NCI-H2107 (cell line): ENCODE measurements around the gene TBXA2R.
"Not testable (repeated sequence)": the region's sequence is repeated elsewhere in the genome, so short reads cannot be mapped to it uniquely, and the experiment has no call there.

Source experiments
- DNase-seq: peaks from one replicate; lab custom pipeline; 2025; lab: John Stamatoyannopoulos, UW

The TBXA2R gene

GRCh38 chr19:3606690-3607289, at the start of gene TBXA2R:
Gene TBXA2R, minus strand, starts transcription at chr19:3606875. Its CDS starts 6,241 bp downstream, at chr19:3600634.
- no peak for DNase-seq

DNA sequence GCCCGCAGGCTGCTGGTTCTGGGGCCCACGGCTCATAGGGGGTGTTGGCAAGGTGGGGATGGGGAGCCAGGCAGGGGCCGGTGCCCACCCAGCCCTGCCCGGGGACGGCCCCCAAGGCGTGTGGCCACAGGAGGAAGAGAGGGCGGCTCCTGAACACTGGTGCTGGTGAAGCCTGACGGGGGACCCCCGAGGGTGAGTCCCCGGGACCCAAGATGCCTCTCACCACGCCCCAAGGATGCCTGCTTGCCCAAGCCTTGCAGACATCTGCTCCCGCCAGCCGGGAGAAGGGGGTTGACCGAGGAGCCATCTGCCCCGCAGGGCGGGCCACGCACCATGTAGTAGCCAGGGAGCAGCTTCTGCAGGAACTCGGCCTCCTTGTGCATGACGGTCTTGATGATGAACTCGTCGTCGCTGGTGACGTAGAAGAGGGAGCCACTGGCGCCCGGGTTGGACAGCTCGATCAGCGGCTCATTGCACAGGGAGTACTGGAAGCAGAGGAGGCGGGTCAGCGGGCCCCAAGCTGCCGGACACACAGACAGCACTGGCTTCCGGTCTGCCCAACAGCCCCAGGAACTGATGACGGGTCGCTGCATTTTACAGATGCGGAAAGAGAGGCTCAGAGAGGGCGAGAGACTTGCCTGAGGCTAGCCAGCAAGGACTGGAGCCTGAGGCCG, 49.5 kb upstream of the TBXA2R start:
- DNase-seq: no peak

GRCh38 chr19:3655402-3656072, 48.9 kb upstream of the TBXA2R start:
- DNase-seq: no peak

GRCh38 chr19:3653865-3654513, 47.3 kb upstream of the TBXA2R start:
- DNase-seq: no peak

- DNase-seq: no peak
These were observed 46.6 kb upstream of the TBXA2R start for GRCh38 chr19:3653081-3653795.

GRCh38 chr19:3652422-3652821, 45.7 kb upstream of the TBXA2R start:
- DNase-seq: no peak

- no peak for DNase-seq
These were observed 45.0 kb upstream of the TBXA2R start for GRCh38 chr19:3651684-3652083.

DNA sequence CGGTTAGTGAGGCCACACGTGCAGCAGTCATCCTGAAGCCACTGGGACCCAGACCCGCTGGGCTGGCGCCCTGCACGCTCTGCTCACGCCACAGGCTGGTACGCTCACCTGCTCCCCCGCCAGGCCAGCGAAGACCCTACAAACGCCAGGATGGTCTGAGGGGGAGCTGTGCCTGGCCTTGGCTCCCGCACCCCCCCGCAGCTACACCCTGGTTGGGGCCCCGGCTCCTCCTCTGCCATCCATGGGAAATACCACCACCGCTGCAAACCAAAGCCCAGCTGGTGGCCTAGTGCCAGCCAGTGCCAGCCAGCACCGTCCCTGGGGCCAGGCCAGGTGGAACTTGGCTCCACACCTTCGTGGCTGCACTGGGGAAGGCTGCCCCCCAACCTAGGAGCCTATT, 43.2 kb upstream of the TBXA2R start:
- DNase-seq: no peak

DNA sequence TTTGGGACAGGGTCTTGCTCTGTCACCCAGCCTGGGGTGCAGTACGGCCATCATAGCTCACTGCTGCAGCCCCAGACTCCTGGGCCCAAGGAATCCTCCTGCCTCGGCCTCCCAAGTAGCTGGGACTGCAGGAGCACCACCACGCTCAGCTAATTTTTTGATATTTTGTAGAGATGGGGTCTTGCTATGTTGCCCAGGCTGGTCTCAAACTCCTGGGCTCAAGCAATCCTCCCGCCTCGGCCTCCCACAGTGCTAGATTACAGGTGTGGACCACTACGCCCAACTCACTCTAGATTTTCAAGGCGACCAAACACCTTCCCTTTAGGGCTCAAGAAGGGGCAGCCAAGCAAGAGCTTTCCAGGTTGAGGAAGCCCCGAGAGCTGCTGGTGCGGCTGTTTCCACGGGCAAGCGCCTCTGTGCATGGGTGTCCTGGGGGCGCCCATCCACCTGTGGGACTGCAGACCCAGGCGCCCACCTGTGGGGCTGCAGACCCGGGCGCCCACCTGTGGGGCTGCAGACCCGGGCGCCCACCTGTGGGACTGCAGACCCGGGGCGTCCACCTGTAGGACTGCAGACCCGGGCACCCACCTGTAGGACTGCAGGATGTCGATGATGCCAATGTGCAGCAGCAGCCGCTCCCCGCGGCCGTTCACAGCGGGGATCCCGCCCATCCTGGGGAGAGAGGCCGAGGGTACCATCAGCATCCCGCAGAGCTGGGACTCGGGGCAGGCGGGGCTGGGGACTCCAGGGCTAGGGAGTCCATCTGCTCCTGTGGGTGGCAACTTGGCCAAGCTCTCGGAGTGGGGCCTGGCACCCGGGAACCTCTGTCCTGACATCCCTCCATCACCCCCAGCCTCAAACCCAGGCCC, 41.6 kb upstream of the TBXA2R start:
- DNase-seq: no peak

DNA sequence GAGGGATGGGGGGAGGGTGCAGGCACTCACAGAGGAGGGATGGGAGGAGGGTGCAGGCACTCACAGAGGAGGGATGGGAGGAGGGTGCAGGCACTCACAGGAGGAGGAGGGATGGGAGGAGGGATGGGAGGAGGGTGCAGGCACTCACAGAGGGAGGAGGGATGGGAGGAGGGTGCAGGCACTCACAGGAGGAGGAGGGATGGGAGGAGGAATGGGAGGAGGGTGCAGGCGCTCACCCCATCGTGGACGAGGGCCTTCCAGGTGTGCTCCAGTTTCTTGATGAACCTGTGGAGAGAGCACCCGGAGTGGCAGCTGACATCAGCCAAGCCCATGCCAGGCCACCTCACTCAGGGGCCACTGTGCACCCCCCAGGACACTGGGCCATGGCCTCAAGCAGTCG, 40.4 kb upstream of the TBXA2R start:
- not testable (repeated sequence) for DNase-seq

DNA sequence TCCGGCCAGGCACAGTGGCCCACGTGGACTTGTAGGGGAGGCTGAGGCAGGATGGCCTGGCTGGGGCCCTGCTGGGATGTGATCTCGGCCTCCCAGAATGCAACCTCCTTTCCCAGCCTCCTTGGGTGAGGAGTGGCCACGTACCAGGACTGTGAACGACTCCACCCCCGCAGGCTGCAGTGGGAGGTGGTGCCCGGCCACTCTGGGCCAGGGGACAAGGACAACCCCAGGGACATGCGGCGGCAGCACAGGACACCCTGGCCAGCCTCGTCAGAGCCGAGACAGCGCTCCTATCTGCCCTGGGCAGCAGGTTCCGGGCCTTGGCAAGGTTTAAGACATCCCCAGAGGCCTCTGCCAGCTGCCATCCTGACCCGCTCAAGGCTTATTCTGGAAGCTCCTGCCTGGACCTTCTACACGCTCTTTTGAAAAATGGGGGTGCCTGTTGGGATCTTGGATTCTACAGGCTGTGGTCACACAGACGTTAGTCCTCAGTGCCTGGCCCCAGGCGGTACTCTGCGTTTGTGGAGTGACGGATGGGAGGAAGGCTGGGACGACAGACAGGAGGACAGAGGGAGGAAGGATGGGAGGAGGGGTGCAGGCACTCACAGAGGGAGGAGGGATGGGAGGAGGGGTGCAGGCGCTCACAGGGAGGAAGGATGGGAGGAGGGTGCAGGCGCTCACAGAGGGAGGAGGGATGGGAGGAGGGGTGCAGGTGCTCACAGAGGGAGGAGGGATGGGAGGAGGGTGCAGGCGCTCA, 39.8 kb upstream of the TBXA2R start:
- DNase-seq: no peak

DNA sequence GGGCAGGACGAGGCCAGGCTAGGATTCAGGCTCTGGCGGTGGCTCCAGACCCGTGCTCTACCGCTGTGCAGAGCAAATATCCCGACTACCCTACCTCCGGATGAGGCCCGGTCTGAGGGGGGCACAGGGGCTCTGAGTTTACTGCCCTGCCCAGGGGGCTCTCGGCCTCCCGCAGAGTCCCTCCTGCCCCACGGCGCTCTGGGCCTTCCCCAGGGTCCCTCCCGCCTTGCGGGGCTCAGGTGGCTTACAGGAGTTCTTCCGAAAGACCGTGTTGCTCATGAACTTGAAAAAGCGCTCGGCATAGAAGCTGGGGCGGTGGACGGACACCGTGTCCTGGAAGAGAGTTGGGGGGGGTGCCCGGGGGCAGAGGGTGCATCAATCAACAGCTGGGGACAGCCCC, 39.1 kb upstream of the TBXA2R start:
- no peak for DNase-seq

DNA sequence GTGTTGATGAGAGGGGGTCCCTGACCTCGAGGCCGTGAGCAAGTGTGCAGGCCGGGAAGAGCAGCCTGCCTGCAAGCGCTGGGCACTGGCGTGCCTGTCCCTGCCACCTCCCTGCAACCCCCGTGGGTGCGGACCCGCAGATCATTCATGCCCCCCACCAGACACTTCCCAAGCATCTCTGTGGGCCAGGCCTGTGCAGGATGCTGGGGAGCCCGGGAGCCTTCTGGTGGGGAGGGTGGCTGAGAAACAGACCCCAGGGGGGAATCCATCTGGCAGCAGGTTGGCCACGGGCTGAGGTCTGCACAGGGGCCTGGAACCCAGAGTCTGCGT, 38.4 kb upstream of the TBXA2R start:
- DNase-seq: no peak

DNA sequence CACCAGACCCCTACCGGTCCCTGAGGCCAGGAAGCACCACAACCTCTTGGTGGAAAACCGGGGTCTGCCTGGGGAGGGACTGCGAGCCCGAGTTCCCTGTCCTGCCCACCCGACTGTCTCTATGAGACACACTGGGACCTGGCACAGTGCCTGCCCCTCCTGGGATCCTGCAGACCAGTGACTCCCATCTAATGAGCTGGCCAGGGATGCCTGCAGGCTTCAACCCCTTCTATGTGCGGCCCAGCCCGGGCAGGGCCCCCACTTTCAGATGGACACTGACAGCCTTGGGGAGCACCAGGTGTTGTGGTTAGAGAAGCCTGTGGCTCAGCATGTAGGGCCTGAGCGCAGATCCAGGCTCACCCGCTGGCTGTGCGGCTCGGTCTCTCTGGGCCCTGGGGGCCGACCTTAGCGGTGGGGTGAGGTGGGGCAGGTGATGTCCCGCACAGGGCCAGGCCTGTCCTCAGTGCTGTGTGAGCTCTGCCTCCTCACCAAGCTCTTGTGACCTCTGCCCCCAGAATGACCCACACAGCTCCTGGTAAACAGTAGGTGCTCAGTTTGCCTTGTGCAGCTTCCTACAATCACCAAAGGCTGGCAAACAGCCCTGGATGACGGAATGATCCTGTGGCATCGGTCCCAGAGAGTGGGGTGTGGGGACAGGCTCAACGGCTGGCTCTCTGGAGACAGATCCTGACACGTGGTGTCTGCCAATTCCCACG, 37.8 kb upstream of the TBXA2R start:
- DNase-seq: no peak

DNA sequence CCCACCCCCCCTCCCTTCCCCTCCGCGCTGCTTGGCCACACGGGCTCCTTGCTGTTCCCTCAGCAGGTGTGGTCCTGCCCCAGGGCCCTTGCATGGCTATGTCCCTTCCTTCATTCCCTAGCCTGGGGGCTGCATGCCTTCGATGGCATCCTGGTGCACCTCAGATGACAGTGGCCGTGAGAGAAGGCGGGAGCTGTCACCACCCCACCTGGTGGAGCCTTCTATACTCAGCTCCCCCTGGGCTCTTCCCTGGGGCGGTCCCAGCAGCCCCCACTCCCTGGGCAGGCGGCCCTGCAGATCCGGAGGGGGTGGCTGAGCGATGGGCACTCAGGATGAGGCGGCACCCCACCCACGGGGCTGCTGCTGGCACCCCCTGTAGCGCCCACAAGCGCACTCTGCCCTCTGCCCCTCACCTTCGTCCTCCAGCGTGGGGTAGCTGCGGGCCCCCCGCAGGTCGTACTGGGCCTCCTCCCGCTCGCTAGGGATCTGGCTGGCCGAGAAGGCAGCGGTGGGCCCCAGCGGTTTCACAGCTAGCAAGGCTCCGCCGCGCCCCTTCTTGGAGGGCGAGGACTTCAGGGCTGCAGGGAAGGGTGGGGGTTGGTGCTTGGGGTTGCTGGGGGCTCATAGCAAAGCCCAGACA, 37.1 kb upstream of the TBXA2R start:
- DNase-seq: no peak

- no peak for DNase-seq
These were observed 36.5 kb upstream of the TBXA2R start for GRCh38 chr19:3642987-3643673.

- no peak for DNase-seq
These were observed 35.6 kb upstream of the TBXA2R start for GRCh38 chr19:3642296-3642695.

DNA sequence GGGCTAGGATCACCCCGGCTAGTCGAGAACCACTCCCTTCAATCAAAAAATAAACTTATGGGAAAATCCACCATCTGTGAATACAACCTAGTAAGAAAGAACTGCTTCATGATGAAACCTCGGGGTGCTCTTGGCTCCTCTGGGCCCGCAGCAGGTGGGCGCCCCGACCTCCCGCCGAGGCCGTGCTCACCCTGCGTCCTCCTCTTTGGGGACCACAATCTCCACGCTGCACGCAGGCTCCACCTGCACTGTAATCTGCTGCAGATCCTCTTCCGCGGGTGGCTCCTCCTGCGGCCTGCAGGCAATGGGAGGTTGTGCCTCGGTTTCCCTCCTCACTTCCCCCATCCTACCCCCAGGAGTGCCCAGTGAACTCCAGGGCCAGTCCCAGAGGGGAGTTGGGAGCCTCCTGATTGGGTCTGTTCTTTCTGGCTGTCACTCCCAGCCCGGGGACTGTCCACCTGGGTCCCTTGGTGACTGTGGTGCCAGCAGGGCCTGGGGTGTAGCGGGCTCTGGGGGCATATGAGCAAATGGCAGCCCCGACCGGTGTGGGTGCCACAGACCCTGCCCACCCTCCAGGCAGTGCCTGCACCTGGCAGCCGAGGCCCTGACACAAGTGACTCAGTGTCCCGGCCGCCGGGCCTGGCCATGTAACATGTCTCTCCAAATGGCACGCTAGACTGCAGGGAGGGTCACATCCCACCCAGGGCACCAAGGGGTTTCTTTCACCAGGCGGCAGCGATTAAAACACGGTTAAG, 35.0 kb upstream of the TBXA2R start:
- DNase-seq: no peak
